C4-2B (cell line): ENCODE data around the gene ATP5MK.

Experiments used
- CTCF ChIP-seq: fragments of 450-650 bp; conservative IDR thresholded peaks from 2 replicates; pipeline ENCODE4 v1.5.1; 2017; ENCODE audit warnings: mild to moderate bottlenecking
- ZFX ChIP-seq: fragments of 450-650 bp; IDR thresholded peaks from 2 replicates; pipeline ENCODE4 v1.6.1; 2017

GRCh38 chr10:103428989-103429643, 32.8 kb upstream of the ATP5MK start:
- TF ChIP-seq CTCF, result no peak
- TF ChIP-seq ZFX, result no peak
